SH-SY5Y (cell line): Measurements from ENCODE around the gene HRC.

Experiments
- GATA2 ChIP-seq: IDR thresholded peaks from 2 replicates; pipeline ENCODE4 v1.6.1; 2011; ENCODE audit warnings: mild to moderate bottlenecking, low read depth, low read length
- GATA3 ChIP-seq: IDR thresholded peaks from 2 replicates; pipeline ENCODE4 v1.6.1; 2011; ENCODE audit warnings: low read depth, mild to moderate bottlenecking, low read length, moderate library complexity

- TF ChIP-seq GATA2, result no peak
- no peak for TF ChIP-seq GATA3
These were observed 18.4 kb downstream of the HRC start for GRCh38 chr19:49136771-49137171.
